Left lung (tissue), 10 donors: Measurements from ENCODE around the gene PHACTR1. TPM values are rescaled to one million over a fixed set of nuclear protein-coding genes. Genes with fewer than 3 reads are reported as not detected.

Experiments used
- ATAC-seq: fragments of 200-7000 bp; cut with Tn5 transposase; one replicate; pipeline ENCODE4 v1.9.1; 2020; ENCODE audit warnings: moderate library complexity
- DNase-seq, 4 donors: peaks; one replicate each; pipeline ENCODE4 v3.0.0-alpha.2; 2013 to 2020
- H3K27ac ChIP-seq, 2 donors: fragments of 200-600 bp; sonication (generic) in 1 of 2; one replicate each; pipeline versions ENCODE4 v1.5.0 to v1.8.0; 2020 to 2021
- H3K27me3 ChIP-seq, 2 donors: fragments of 200-600 bp; sonication (generic) in 1 of 2; one replicate each; pipeline versions ENCODE4 v1.5.0 to v1.8.0; 2020 to 2021
- H3K36me3 ChIP-seq, 2 donors: fragments of 200-600 bp; sonication (generic) in 1 of 2; one replicate each; pipeline versions ENCODE4 v1.5.0 to v1.8.0; 2020 to 2021
- H3K4me1 ChIP-seq, 2 donors: fragments of 200-600 bp; one replicate each; pipeline ENCODE4 v1.8.0; 2021
- H3K4me3 ChIP-seq, 2 donors: fragments of 200-600 bp; sonication (generic) in 1 of 2; one replicate each; pipeline versions ENCODE4 v1.5.0 to v1.8.0; 2020 to 2021; ENCODE audit warnings: mild to moderate bottlenecking in 1 of 2
- H3K9me3 ChIP-seq, 2 donors: fragments of 200-600 bp; sonication (generic) in 1 of 2; one replicate each; pipeline versions ENCODE4 v1.5.0 to v1.8.0; 2020 to 2021
- CTCF ChIP-seq, 2 donors: fragments of 200-600 bp; sonication (generic) in 1 of 2; IDR thresholded peaks; one replicate each; pipeline versions ENCODE4 v1.5.0 to v1.8.0; 2021; ENCODE audit warnings: antibody characterized with exemption in 2 of 2
- intact Hi-C, 2 donors: fragments of 100-400 bp; cut with DNase I; formaldehyde crosslinking; loops; one replicate each; pipeline versions ENCODE4 v1.11.2 to v1.14.2; 2022
- polyA plus RNA-seq, 6 donors: library from polyadenylated mRNA; unstranded; fragments of 120-200 nt; gene quantifications; one replicate each; pipeline ENCODE4 v1.2.1, GENCODE V29; 2013; ENCODE audit not compliant: insufficient read length in 6 of 6
- total RNA-seq, 2 donors: library from RNA; stranded (reverse); fragmentation: NEBNext Ultra II Directional; extraction: Animal tissue kit (Norgen Biotek cat#: 25700); gene quantifications; one replicate each; pipeline ENCODE4 v1.2.1, GENCODE V29; 2021
- donor health status: DM: no; HTN: yes; CAD: no.
- donor health status: DM: no; HTN: no; CAD: no.

PHACTR1 gene
- total and polyA plus RNA-seq, 8 donors = 12.1 to 53.3 (median 15.8) TPM

- H3K36me3 ChIP-seq = no peaks in the 10 kb centered on the region
- no peak overlapping the region for H3K4me3 ChIP-seq
- intact Hi-C loops = no loop called here
- no peak for ATAC-seq
- no peaks in the 10 kb centered on the region for H3K9me3 ChIP-seq
- no peak for DNase-seq
- TF ChIP-seq CTCF (IDR thresholded peaks at IDR 0.05) = no peak
- no peaks in the 10 kb centered on the region for H3K4me1 ChIP-seq
- peaks cover 0 to 32% of the 10 kb centered on the region in 2 donors for H3K27me3 ChIP-seq
- H3K27ac ChIP-seq = no peak overlapping the region
Measured at GRCh38 chr6:12878741-12879140, 162.2 kb downstream of the PHACTR1 start.

- Histone ChIP-seq H3K4me3 (no peak overlapping the region), H3K9me3 (no peaks in the 10 kb centered on the region), H3K27me3 (peaks cover 0 to 46% of the 10 kb centered on the region in 2 donors), H3K27ac (no peak overlapping the region), H3K36me3 (no peaks in the 10 kb centered on the region), H3K4me1 (no peaks in the 10 kb centered on the region)
- DNase-seq (no peak), ATAC-seq (no peak)
- TF ChIP-seq CTCF (IDR thresholded peaks at IDR 0.05) = no peak
- intact Hi-C loops = no loop called here
Measured at GRCh38 chr6:12882761-12883290, 166.3 kb downstream of the PHACTR1 start.

GRCh38 chr6:12884983-12885382 is 168.4 kb downstream of the PHACTR1 start:
- H3K4me3 ChIP-seq = no peak overlapping the region
- TF ChIP-seq CTCF (IDR thresholded peaks at IDR 0.05) = no peak
- no peak for DNase-seq
- intact Hi-C loops = no loop called here
- no peak for ATAC-seq
- no peaks in the 10 kb centered on the region for H3K4me1 ChIP-seq
- no peaks in the 10 kb centered on the region for H3K9me3 ChIP-seq
- no peak overlapping the region for H3K27ac ChIP-seq
- peaks cover 0 to 41% of the 10 kb centered on the region in 2 donors for H3K27me3 ChIP-seq
- H3K36me3 ChIP-seq = no peaks in the 10 kb centered on the region

- no peak for TF ChIP-seq CTCF (IDR thresholded peaks at IDR 0.05)
- Histone ChIP-seq H3K9me3 (peaks cover 0 to 11% of the 10 kb centered on the region in 2 donors), H3K4me1 (no peaks in the 10 kb centered on the region), H3K27me3 (peaks cover 0 to 26% of the 10 kb centered on the region in 2 donors), H3K36me3 (no peaks in the 10 kb centered on the region), H3K4me3 (no peak overlapping the region), H3K27ac (no peak overlapping the region)
- intact Hi-C loops = no loop called here
- DNase-seq (no peak), ATAC-seq (no peak)
Measured at GRCh38 chr6:12886961-12887775, 170.6 kb downstream of the PHACTR1 start.

GRCh38 chr6:12890171-12890790 is 173.7 kb downstream of the PHACTR1 start:
- no peak for ATAC-seq
- no peak overlapping the region for H3K27ac ChIP-seq
- H3K27me3 ChIP-seq = peaks cover 0 to 7% of the 10 kb centered on the region in 2 donors
- no peaks in the 10 kb centered on the region for H3K4me1 ChIP-seq
- H3K36me3 ChIP-seq = no peaks in the 10 kb centered on the region
- H3K4me3 ChIP-seq = no peak overlapping the region
- no peak for DNase-seq
- TF ChIP-seq CTCF (IDR thresholded peaks at IDR 0.05) = peak; percentile 13 to 60
- intact Hi-C loops = no loop called here
- H3K9me3 ChIP-seq = peaks cover 0 to 11% of the 10 kb centered on the region in 2 donors
